ENCODE results near the gene PGM3.

PGM3 gene

GRCh38 chr6:83127976-83128375 lies 65.1 kb downstream of the PGM3 start:
- no peak for DNase-seq
- intact Hi-C loops (cut with DNase I): no loop called here

- no peak for DNase-seq
- intact Hi-C loops (cut with DNase I): no loop called here
Observed at GRCh38 chr6:83127258-83127657, 65.8 kb downstream of the PGM3 start.

GRCh38 chr6:83126807-83127206 lies 66.3 kb downstream of the PGM3 start:
- DNase-seq: no peak
- intact Hi-C loops (cut with DNase I): no loop called here

GRCh38 chr6:83126223-83126622 lies 66.8 kb downstream of the PGM3 start:
- DNase-seq: no peak
- intact Hi-C loops (cut with DNase I): no loop called here

- intact Hi-C loops (cut with DNase I): no loop called here
- peak in 25 of 42 donors; percentile 5 to 84 (median 37) for DNase-seq
Observed at GRCh38 chr6:83125425-83125824, 67.6 kb downstream of the PGM3 start.

- intact Hi-C loops (cut with DNase I): no loop called here
- no peak for DNase-seq
Observed at GRCh38 chr6:83124553-83124952, 68.5 kb downstream of the PGM3 start.

GRCh38 chr6:83119742-83120300 lies 73.2 kb downstream of the PGM3 start:
- intact Hi-C loops (cut with DNase I): no loop called here
- DNase-seq: no peak

GRCh38 chr6:83117802-83118201 lies 75.3 kb downstream of the PGM3 start:
- intact Hi-C loops (cut with DNase I): no loop called here
- DNase-seq: no peak
